Smooth muscle cell of bladder (primary cell): Measurements from ENCODE around the gene RILPL1. TPM values are rescaled to one million over a fixed set of nuclear protein-coding genes. Genes with fewer than 3 reads are reported as not detected.

Source experiments
- total RNA-seq: library from RNA; depleted of rRNA; stranded (reverse); fragments of >200 nt; gene quantifications from 2 replicates; pipeline ENCODE4 v1.2.3, GENCODE V29; 2014

The RILPL1 gene, protein sequence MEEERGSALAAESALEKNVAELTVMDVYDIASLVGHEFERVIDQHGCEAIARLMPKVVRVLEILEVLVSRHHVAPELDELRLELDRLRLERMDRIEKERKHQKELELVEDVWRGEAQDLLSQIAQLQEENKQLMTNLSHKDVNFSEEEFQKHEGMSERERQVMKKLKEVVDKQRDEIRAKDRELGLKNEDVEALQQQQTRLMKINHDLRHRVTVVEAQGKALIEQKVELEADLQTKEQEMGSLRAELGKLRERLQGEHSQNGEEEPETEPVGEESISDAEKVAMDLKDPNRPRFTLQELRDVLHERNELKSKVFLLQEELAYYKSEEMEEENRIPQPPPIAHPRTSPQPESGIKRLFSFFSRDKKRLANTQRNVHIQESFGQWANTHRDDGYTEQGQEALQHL
- 5.0 and 9.5 TPM in 2 replicates for total RNA-seq

DNA sequence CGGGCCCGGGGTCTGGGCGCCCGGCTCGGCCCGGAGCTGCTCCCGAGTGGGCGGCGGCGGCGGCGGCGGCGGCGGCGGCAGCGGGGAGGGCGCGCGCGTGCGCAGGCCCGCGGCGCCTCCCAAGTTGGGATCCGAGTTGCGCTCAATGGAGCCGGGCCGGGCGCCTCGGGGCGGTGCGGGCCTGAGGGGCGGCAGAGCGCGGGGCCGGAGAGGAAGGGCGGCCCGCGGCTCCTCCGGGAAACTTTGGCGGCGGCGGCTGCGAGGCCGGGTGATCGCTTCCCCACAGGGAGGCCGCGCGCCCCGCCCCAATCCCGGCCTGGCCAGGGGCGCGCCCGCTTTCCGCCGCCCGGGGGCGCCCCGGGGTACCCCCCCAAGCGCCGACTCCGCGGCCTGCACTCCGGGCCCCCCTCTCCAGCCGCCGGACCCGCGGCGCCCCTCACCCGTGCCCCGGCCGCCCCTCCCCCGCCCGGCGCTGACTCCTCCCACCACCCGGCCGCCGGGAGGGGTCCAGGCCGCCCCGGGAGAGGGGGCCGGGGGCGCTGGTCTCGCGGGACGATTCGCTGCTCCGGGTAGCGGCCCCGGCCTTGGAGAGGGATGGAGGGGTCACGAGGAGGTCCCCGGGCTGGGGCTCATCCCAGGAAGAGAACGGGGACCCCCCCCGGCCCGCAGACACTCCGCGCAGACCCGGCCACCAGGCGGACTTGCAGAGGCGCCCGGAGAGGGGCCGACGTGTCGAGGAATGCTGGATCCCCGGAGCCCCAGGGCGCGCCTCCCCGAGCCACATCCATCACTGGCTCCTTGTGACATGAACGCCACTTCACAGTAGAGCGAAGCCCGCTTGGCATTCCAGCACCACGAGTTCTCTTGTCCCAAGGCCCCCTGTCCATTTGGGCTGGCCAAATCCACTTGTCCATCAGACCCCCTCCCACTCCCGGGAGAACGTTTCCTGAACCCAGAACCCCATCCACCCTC lies at the start of gene RILPL1:
TSS of gene RILPL1 (minus strand) at position 48 of the 972 bp plus-strand sequence. CDS start 237 bp downstream, outside the sequence.

DNA sequence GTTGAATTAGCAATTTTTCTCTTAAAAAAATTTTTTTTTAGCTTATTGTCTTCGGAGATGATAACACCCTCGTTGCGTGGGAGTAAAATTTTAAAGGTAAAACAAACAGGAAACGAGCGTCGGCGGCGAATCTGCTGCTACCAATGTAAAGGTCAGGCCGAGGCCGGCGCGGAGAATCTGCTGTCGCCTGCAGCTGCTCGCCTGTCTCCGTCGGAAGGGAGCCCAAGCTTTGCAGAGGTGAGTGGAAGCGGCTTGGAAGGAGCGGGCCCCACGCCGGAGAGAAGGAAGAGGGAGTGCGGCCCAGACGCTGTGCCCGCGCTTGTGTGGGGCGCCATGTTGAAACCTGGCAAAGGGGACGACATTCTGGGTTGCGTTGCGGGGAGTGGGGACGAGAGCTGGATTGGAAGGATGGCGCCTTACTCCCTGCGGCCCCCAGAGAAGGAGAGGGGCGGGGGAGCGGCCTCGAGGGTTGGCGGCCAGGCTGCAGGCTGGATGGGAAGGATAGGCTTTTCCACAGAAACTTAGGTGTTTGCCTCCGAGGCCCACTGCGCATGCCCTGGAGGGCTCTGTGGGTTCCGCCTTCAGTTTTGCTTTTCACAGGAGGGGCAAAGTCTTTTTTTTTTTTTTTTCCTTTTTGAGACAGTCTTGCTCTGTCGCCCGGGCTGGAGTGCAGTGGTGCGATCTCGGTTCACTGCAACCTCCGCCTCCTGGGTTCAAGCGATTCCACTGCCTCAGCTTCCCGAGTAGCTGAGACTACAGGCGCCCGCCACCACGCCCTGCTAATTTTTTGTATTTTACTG lies 75.3 kb downstream of the RILPL1 start, which contains the start of gene SNRNP35:
TSS of gene SNRNP35 (plus strand) at position 160 of the 800 bp plus-strand sequence. CDS start 7,402 bp downstream, outside the sequence.

DNA sequence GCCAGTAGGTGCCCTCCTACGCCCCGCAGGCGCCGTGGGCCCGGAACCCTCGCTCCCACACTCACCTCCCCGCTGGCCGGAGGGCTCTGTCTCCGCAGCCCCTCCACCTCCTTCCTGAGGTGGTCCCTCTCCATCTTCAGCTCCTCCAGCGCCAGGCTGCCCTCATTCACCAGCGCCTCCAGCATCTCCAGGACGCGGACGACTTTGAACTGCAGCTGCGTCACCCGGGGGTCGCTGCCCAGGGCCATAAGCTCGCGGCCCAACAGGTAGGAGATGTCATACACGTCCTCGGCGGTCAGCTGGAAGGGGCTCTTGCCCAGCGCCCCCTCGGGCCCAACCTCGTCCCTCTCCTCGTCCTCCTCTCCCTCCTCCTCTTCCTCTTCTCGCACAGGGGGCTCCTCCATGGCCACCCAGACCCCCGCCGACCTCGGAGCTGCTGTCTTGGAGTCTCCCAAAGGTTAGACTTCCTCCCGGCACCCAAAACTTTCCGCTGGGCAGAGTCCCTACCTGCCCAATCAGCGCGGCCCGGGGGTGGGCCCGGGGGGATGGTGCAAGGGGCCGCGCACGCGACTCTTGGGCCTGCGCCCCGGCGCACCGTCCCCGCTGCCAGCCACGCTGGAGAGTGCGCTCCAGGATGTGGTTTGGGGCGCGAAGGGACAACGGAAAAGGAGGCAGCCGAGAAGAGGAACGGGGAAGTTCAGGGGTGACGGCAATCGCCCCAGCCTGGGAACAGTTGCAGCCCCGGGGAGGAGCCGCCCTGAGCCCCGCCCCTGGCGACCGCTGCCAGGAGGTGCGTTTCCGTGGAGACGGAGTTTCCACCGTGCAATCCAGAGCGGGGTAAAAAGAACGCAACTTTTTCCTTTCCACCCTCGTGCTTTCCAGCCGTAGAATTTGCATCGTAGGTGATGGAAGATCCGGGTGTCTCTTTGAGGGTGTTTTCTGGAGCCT lies 97.2 kb downstream of the RILPL1 start, which contains the start of gene RILPL2:
TSS of gene RILPL2 (minus strand) at position 668 of the 948 bp plus-strand sequence. CDS start at position 404, 264 bp downstream.

Other genes starting within 250 kb of the RILPL1 start
- gene SBNO1, start 168.9 kb downstream of the RILPL1 start, total RNA-seq: 15.4 and 23.0 TPM in 2 replicates
- 36.1 and 40.3 TPM in 2 replicates for gene KMT5A, start 149.6 kb downstream of the RILPL1 start, total RNA-seq
- 5.7 and 6.8 TPM in 2 replicates for gene RILPL2, start 97.0 kb downstream of the RILPL1 start, total RNA-seq
- gene SNRNP35, start 75.6 kb downstream of the RILPL1 start, total RNA-seq: 11.5 and 11.6 TPM in 2 replicates
- 568 and 610 TPM in 2 replicates for gene TMED2, start 50.8 kb upstream of the RILPL1 start, total RNA-seq
- gene DDX55, start 68.4 kb upstream of the RILPL1 start, total RNA-seq: 11.4 and 19.0 TPM in 2 replicates
- 25.3 and 35.9 TPM in 2 replicates for gene EIF2B1, start 100.0 kb upstream of the RILPL1 start, total RNA-seq
- gene GTF2H3, start 100.1 kb upstream of the RILPL1 start, total RNA-seq: 25.9 and 28.7 TPM in 2 replicates
- 8.0 and 15.5 TPM in 2 replicates for gene TCTN2, start 137.4 kb upstream of the RILPL1 start, total RNA-seq
- gene ATP6V0A2, start 178.6 kb upstream of the RILPL1 start, total RNA-seq: 21.3 and 22.7 TPM in 2 replicates
- gene DNAH10, start 228.6 kb upstream of the RILPL1 start, total RNA-seq: 0.43 and 0.46 TPM in 2 replicates